ENCODE results near the gene CRTC2. TPM values are rescaled to one million over a fixed set of nuclear protein-coding genes. Genes with fewer than 3 reads are reported as not detected.
A peak's percentile ranks its signal among the peaks of the same experiment; 100 is the strongest.

Gene CRTC2
- total and polyA plus RNA-seq, 9 of the 15 experiments (the other 6 are each of a cell fraction or from before 2014, with no cell fraction given) = 2.7 to 26.4 (median 10.2) TPM

DNA sequence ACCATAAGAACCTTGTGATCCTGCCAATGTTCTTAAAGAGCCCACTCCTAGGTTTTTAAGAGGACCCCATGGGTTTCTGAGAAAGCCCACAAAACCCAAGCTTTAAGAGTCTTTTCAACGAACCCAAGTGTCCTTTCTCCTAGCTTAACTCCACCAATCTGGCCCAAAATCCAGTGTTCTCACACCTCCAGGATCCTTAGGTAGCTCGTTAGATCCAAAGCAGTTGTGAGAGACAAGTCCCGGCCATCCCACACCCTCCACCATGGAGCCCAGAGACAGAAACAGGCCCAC, 13.6 kb downstream of the CRTC2 start (continued):
- TF ChIP-seq PML (IDR thresholded peaks at IDR 0.05; ENCODE audit: low read length) (0 out of 2 replicates have a peak, but pooled peaks have one; percentile 2), CSDE1 (IDR thresholded peaks at IDR 0.05) (no peak; a peak in 1 of 4 replicates), MTA3 (IDR thresholded peaks at IDR 0.05; ENCODE audit: borderline replicate concordance) (no peak), PBX2 (CRISPR knock-in tag; IDR thresholded peaks at IDR 0.05; ENCODE audit: low read depth) (no peak), PBX2 (tag; conservative IDR thresholded peaks at IDR 0.05; ENCODE audit: low read depth) (no peak), ATF1 (CRISPR knock-in tag; IDR thresholded peaks at IDR 0.05) (no peak), ATF1 (tag; IDR thresholded peaks at IDR 0.05) (peak; percentile 69), SUPT5H (IDR thresholded peaks at IDR 0.05) (no peak), COPS2 (conservative IDR thresholded peaks at IDR 0.05) (no peak), POLR2AphosphoS2 (IDR thresholded peaks at IDR 0.05; ENCODE audit: low read length) (no peak), ZNF77 (CRISPR knock-in tag; IDR thresholded peaks at IDR 0.05) (no peak), CREBBP (IDR thresholded peaks at IDR 0.05; ENCODE audit: low read depth, low read length) (no peak), TCF3 (CRISPR knock-in tag; IDR thresholded peaks at IDR 0.05) (no peak), PRPF4 (IDR thresholded peaks at IDR 0.05; ENCODE audit: insufficient read depth, low read depth, low read length, poor library complexity, severe bottlenecking) (no peak), VEZF1 (CRISPR knock-in tag; IDR thresholded peaks at IDR 0.05) (no peak), TAF9B (IDR thresholded peaks at IDR 0.05; ENCODE audit: partially characterized antibody) (no peak), TOE1 (IDR thresholded peaks at IDR 0.05; ENCODE audit: borderline replicate concordance) (no peak), TOE1 (CRISPR knock-in tag; IDR thresholded peaks at IDR 0.05; ENCODE audit: borderline replicate concordance, low read depth) (no peak), EGR1 (conservative IDR thresholded peaks at IDR 0.05) (no peak), ZNF561 (CRISPR knock-in tag; conservative IDR thresholded peaks at IDR 0.05) (no peak)
- TF ChIP-seq, protein P1, sequence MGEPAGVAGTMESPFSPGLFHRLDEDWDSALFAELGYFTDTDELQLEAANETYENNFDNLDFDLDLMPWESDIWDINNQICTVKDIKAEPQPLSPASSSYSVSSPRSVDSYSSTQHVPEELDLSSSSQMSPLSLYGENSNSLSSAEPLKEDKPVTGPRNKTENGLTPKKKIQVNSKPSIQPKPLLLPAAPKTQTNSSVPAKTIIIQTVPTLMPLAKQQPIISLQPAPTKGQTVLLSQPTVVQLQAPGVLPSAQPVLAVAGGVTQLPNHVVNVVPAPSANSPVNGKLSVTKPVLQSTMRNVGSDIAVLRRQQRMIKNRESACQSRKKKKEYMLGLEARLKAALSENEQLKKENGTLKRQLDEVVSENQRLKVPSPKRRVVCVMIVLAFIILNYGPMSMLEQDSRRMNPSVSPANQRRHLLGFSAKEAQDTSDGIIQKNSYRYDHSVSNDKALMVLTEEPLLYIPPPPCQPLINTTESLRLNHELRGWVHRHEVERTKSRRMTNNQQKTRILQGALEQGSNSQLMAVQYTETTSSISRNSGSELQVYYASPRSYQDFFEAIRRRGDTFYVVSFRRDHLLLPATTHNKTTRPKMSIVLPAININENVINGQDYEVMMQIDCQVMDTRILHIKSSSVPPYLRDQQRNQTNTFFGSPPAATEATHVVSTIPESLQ (CRISPR knock-in tag; IDR thresholded peaks at IDR 0.05) = no peak
- TF ChIP-seq, protein P2, sequence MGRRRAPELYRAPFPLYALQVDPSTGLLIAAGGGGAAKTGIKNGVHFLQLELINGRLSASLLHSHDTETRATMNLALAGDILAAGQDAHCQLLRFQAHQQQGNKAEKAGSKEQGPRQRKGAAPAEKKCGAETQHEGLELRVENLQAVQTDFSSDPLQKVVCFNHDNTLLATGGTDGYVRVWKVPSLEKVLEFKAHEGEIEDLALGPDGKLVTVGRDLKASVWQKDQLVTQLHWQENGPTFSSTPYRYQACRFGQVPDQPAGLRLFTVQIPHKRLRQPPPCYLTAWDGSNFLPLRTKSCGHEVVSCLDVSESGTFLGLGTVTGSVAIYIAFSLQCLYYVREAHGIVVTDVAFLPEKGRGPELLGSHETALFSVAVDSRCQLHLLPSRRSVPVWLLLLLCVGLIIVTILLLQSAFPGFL (CRISPR knock-in tag; IDR thresholded peaks at IDR 0.05) = no peak
- TF ChIP-seq, protein P3, sequence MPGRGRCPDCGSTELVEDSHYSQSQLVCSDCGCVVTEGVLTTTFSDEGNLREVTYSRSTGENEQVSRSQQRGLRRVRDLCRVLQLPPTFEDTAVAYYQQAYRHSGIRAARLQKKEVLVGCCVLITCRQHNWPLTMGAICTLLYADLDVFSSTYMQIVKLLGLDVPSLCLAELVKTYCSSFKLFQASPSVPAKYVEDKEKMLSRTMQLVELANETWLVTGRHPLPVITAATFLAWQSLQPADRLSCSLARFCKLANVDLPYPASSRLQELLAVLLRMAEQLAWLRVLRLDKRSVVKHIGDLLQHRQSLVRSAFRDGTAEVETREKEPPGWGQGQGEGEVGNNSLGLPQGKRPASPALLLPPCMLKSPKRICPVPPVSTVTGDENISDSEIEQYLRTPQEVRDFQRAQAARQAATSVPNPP (IDR thresholded peaks at IDR 0.05; ENCODE audit: borderline replicate concordance, insufficient read depth, insufficient read length) = no peak

Measured in K562 (cell line).